LNCAP (cell line): Measurements from ENCODE around the gene NKD2.

Source experiments
- CTCF ChIP-seq: fragments of 450-650 bp; IDR thresholded peaks from 2 replicates; pipeline ENCODE4 v1.5.1; 2017; ENCODE audit warnings: mild to moderate bottlenecking

The NKD2 gene

GRCh38 chr5:1052641-1053390 is 44.2 kb downstream of the NKD2 start:
- TF ChIP-seq CTCF, result no peak

- no peak for TF ChIP-seq CTCF
Measured at GRCh38 chr5:1053391-1054017, 44.9 kb downstream of the NKD2 start.

GRCh38 chr5:1054018-1054798 is 45.6 kb downstream of the NKD2 start:
- no peak for TF ChIP-seq CTCF

- no peak for TF ChIP-seq CTCF
Measured at GRCh38 chr5:1054799-1055775, 46.5 kb downstream of the NKD2 start.

GRCh38 chr5:1055896-1056610 is 47.5 kb downstream of the NKD2 start:
- no peak for TF ChIP-seq CTCF

GRCh38 chr5:1056611-1057484 is 48.2 kb downstream of the NKD2 start:
- TF ChIP-seq CTCF, result no peak
